C4-2B (cell line): ENCODE results near the gene RNPS1.

Experiments
- ZFX ChIP-seq: fragments of 450-650 bp; IDR thresholded peaks from 2 replicates; pipeline ENCODE4 v1.6.1; 2017
- TF ChIP-seq, protein P1 (sequence below): fragments of 450-650 bp; conservative IDR thresholded peaks from 2 replicates; pipeline ENCODE4 v1.5.1; 2017; ENCODE audit warnings: mild to moderate bottlenecking

- TF ChIP-seq, protein P1, sequence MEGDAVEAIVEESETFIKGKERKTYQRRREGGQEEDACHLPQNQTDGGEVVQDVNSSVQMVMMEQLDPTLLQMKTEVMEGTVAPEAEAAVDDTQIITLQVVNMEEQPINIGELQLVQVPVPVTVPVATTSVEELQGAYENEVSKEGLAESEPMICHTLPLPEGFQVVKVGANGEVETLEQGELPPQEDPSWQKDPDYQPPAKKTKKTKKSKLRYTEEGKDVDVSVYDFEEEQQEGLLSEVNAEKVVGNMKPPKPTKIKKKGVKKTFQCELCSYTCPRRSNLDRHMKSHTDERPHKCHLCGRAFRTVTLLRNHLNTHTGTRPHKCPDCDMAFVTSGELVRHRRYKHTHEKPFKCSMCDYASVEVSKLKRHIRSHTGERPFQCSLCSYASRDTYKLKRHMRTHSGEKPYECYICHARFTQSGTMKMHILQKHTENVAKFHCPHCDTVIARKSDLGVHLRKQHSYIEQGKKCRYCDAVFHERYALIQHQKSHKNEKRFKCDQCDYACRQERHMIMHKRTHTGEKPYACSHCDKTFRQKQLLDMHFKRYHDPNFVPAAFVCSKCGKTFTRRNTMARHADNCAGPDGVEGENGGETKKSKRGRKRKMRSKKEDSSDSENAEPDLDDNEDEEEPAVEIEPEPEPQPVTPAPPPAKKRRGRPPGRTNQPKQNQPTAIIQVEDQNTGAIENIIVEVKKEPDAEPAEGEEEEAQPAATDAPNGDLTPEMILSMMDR: no peak
- TF ChIP-seq ZFX: no peak
Observed at GRCh38 chr16:2270588-2271470, 2.9 kb upstream of the RNPS1 start.
